ENCODE results near the gene ZFAND3.
A peak's percentile ranks its signal among the peaks of the same experiment; 100 is the strongest.
"Not testable (repeated sequence)": the region's sequence is repeated elsewhere in the genome, so short reads cannot be mapped to it uniquely, and the experiment has no call there.

Gene ZFAND3

GRCh38 chr6:38103921-38104320 is 284.4 kb downstream of the ZFAND3 start:
- DNase-seq, result no peak

GRCh38 chr6:38105066-38105465 is 285.5 kb downstream of the ZFAND3 start:
- DNase-seq, result no peak

GRCh38 chr6:38107073-38107472 is 287.5 kb downstream of the ZFAND3 start:
- no peak for DNase-seq

- peak; percentile 45 for DNase-seq
These were observed 291.0 kb downstream of the ZFAND3 start for GRCh38 chr6:38110481-38110971.

- no peak for DNase-seq
These were observed 292.7 kb downstream of the ZFAND3 start for GRCh38 chr6:38112181-38112580.

- no peak for DNase-seq
These were observed 294.5 kb downstream of the ZFAND3 start for GRCh38 chr6:38113825-38114576.

GRCh38 chr6:38114976-38115625 is 295.6 kb downstream of the ZFAND3 start:
- no peak for DNase-seq

- no peak for DNase-seq
These were observed 296.1 kb downstream of the ZFAND3 start for GRCh38 chr6:38115626-38116008.

GRCh38 chr6:38116248-38116647 is 296.7 kb downstream of the ZFAND3 start:
- no peak for DNase-seq

- no peak for DNase-seq
These were observed 297.8 kb downstream of the ZFAND3 start for GRCh38 chr6:38117281-38117680.

GRCh38 chr6:38118791-38119365 is 299.4 kb downstream of the ZFAND3 start:
- no peak for DNase-seq

GRCh38 chr6:38119516-38119915 is 300.0 kb downstream of the ZFAND3 start:
- DNase-seq, result no peak

GRCh38 chr6:38124224-38124926 is 304.8 kb downstream of the ZFAND3 start:
- DNase-seq, result not testable (repeated sequence)

GRCh38 chr6:38127284-38127683 is 307.8 kb downstream of the ZFAND3 start:
- DNase-seq, result no peak

GRCh38 chr6:38131527-38131965 is 312.0 kb downstream of the ZFAND3 start:
- no peak for DNase-seq

GRCh38 chr6:38133932-38134703 is 314.6 kb downstream of the ZFAND3 start:
- DNase-seq, result no peak

GRCh38 chr6:38134704-38135088 is 315.2 kb downstream of the ZFAND3 start:
- DNase-seq, result no peak

- DNase-seq, result no peak
These were observed 317.0 kb downstream of the ZFAND3 start for GRCh38 chr6:38136547-38136946.

- DNase-seq, result no peak
These were observed 318.2 kb downstream of the ZFAND3 start for GRCh38 chr6:38137608-38138265.

GRCh38 chr6:38138374-38138773 is 318.8 kb downstream of the ZFAND3 start:
- DNase-seq, result no peak

- DNase-seq, result no peak
These were observed 321.6 kb downstream of the ZFAND3 start for GRCh38 chr6:38141085-38141484.

- DNase-seq, result no peak
These were observed 322.2 kb downstream of the ZFAND3 start for GRCh38 chr6:38141716-38142115.

Data from SHP77 treated with DMSO at 0.1 percent for 48 hours (cell line).